Duodenal mucosa (tissue), 2 donors: ENCODE results near the gene SVOP.
"Not testable (repeated sequence)": the region's sequence is repeated elsewhere in the genome, so short reads cannot be mapped to it uniquely, and the experiment has no call there.

ENCODE experiments used
- H3K27ac ChIP-seq: one replicate; pipeline ENCODE4 v1.7.0; 2013; ENCODE audit warnings: low read depth, low read length
- H3K27me3 ChIP-seq, 2 donors: one replicate each; pipeline ENCODE4 v1.7.0; 2013; ENCODE audit warnings: low read length in 2 of 2, control low read depth in 1 of 2; ENCODE audit not compliant: insufficient read depth in 2 of 2, control insufficient read depth in 1 of 2
- H3K36me3 ChIP-seq, 2 donors: one replicate each; pipeline ENCODE4 v1.7.0; 2013; ENCODE audit warnings: low read length in 2 of 2, control low read depth in 1 of 2; ENCODE audit not compliant: insufficient read depth in 2 of 2, control insufficient read depth in 1 of 2
- H3K4me1 ChIP-seq, 2 donors: one replicate each; pipeline ENCODE4 v1.7.0; 2013; ENCODE audit warnings: low read length in 2 of 2, control low read depth in 1 of 2; ENCODE audit not compliant: insufficient read depth in 2 of 2, control insufficient read depth in 1 of 2
- H3K4me3 ChIP-seq, 2 donors: one replicate each; pipeline ENCODE4 v1.7.0; 2013; ENCODE audit warnings: low read length in 2 of 2, low read depth in 1 of 2
- H3K9ac ChIP-seq, 2 donors: one replicate each; pipeline ENCODE4 v1.7.0; 2013; ENCODE audit warnings: low read length in 2 of 2, low read depth in 1 of 2
- H3K9me3 ChIP-seq, 2 donors: one replicate each; pipeline ENCODE4 v1.7.0; 2013; ENCODE audit warnings: low read length in 2 of 2, control low read depth in 1 of 2; ENCODE audit not compliant: control insufficient read depth in 1 of 2

SVOP gene

DNA sequence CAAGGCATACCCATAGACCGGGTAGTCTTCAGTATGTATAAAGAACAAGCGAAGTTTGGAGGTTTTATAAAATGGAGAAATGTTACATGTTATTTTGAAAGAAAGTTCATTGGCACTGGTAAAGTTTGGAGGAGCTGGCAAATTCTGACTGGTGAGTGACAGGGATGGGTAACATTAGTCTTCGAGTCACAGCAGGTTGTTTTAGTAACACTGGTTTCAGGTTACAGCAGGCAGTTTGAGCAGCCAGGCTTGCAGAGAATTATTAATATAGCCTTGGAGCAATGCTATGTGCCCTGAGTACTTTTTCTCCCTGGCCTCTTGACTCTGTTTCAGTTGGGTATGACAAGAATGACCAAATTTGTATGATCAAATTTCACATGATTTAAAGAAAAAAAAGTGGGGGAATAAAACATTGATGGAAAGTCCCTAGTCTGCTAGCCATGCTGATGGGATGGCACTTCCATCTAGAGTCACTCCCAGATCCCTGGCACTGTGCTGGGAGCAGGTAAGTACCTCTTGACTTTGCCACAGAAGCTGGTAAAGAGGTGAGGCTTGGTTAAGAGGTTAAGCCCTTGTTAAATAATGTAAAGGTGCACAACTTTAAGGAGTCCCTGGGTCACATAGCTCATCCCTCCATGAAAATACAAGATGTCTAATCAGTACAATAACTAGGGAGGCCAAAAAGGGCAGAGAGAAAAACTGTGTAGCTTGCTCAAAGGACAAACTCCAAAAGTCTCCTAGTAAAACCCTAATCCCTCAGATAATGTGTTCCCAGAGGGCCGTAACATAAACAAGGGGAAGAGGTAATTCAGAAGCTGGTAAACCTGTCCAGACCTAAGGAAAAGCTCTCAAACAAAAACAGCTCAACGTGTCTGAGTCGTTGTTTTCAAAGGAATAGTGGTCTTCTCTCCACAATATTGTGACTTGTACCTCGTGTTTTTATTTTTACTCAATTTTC lies 12.7 kb upstream of the SVOP start:
- Histone ChIP-seq H3K4me3 (no peak overlapping the region), H3K4me1 (no peaks in the 10 kb centered on the region)

DNA sequence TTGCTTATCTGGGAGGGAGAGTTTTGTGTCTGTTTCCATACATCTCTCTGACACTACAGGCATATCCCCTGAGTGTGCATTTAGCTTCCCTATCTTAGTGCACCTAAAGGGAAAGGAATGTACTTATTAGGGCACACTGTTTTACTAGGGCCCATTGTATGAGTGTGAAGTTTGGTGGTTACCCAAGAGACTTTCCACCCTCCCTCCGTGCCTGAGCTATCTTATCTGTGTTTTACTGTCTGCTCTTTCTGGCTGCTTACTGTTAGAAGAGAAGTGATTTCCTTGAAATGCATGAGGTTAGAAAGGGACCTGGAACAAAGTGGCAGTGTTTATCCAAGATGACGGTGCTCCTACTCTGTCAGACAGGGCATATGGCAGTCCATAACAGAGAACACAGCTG lies 8.5 kb upstream of the SVOP start:
- no peaks in the 10 kb centered on the region for H3K36me3 ChIP-seq
- no peak overlapping the region for H3K9ac ChIP-seq
- H3K9me3 ChIP-seq = no peaks in the 10 kb centered on the region
- no peak overlapping the region for H3K27ac ChIP-seq
- H3K4me1 ChIP-seq = no peaks in the 10 kb centered on the region
- no peak overlapping the region for H3K4me3 ChIP-seq
- H3K27me3 ChIP-seq = no peaks in the 10 kb centered on the region

More for the DNA sequence above, 12.7 kb upstream of the SVOP start:
- H3K9me3 ChIP-seq = no peaks in the 10 kb centered on the region
- H3K27ac ChIP-seq = no peak overlapping the region
- no peaks in the 10 kb centered on the region for H3K36me3 ChIP-seq
- no peak overlapping the region for H3K9ac ChIP-seq
- no peaks in the 10 kb centered on the region for H3K27me3 ChIP-seq

GRCh38 chr12:109028624-109029023 lies 7.8 kb upstream of the SVOP start:
- H3K9ac ChIP-seq, H3K4me1 ChIP-seq, H3K4me3 ChIP-seq, H3K27me3 ChIP-seq, H3K9me3 ChIP-seq, H3K27ac ChIP-seq, H3K36me3 ChIP-seq: not testable (repeated sequence)

DNA sequence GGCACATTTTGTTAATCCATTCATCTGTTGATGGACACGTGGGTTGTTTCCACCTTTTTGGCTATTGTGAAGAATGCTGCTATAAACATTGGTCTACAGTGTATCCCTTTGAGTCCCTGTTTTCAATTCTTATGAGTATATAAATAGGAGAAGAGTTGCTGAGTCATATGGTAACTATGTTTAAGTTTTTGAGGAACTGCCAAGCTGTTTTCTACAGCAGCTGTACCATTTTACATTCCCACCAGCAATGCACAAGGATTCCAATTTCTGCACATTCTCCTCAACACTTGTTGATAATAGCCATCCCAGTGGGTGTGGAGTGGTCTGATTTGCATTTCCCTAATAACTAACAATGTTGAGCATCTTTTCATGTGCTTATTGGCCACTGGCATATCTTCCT lies 6.9 kb upstream of the SVOP start:
- Histone ChIP-seq H3K9me3 (no peaks in the 10 kb centered on the region), H3K4me1 (no peaks in the 10 kb centered on the region)

GRCh38 chr12:109020146-109020795 lies 597 bp downstream of the SVOP start:
- H3K4me3 ChIP-seq = no peak overlapping the region
- H3K9ac ChIP-seq = no peak overlapping the region
- H3K36me3 ChIP-seq = no peaks in the 10 kb centered on the region
- no peak overlapping the region for H3K27ac ChIP-seq
- no peaks in the 10 kb centered on the region for H3K27me3 ChIP-seq
- no peaks in the 10 kb centered on the region for H3K4me1 ChIP-seq
- H3K9me3 ChIP-seq = no peaks in the 10 kb centered on the region

More for the DNA sequence above, 6.9 kb upstream of the SVOP start:
- H3K4me3 ChIP-seq = no peak overlapping the region
- no peak overlapping the region for H3K27ac ChIP-seq
- no peak overlapping the region for H3K9ac ChIP-seq
- H3K36me3 ChIP-seq = no peaks in the 10 kb centered on the region
- H3K27me3 ChIP-seq = no peaks in the 10 kb centered on the region

- Histone ChIP-seq H3K9ac (no peak overlapping the region), H3K27ac (no peak overlapping the region), H3K27me3 (no peaks in the 10 kb centered on the region), H3K4me3 (no peak overlapping the region), H3K4me1 (no peaks in the 10 kb centered on the region), H3K9me3 (no peaks in the 10 kb centered on the region), H3K36me3 (no peaks in the 10 kb centered on the region)
These were observed 2.6 kb downstream of the SVOP start for GRCh38 chr12:109018296-109018695.

GRCh38 chr12:109016978-109017377 lies 3.9 kb downstream of the SVOP start:
- H3K27ac ChIP-seq = no peak overlapping the region
- H3K27me3 ChIP-seq = no peaks in the 10 kb centered on the region
- H3K9me3 ChIP-seq = no peaks in the 10 kb centered on the region
- no peaks in the 10 kb centered on the region for H3K4me1 ChIP-seq
- H3K36me3 ChIP-seq = no peaks in the 10 kb centered on the region
- no peak overlapping the region for H3K4me3 ChIP-seq
- no peak overlapping the region for H3K9ac ChIP-seq

DNA sequence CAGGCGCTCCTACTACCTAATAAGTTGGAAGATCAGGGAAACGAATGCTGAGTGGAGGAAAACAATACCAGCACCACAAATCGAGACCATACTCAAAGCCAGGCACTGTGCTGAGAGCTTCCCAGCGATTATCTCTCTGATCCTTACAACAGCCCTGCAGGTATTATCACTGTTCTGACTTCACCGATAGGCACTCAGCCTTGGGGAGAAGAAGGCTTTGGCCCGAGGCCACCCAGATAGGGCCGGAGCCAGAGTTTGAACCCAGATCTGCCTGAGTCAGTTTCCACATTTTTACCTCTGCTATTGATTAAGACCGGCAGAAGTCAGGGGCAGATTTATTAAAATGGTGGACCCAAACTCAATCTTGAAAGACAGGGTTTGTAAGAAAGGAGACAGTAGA lies 4.9 kb downstream of the SVOP start:
- Histone ChIP-seq H3K36me3 (no peaks in the 10 kb centered on the region), H3K4me1 (no peaks in the 10 kb centered on the region), H3K27ac (no peak overlapping the region), H3K9ac (no peak overlapping the region), H3K27me3 (no peaks in the 10 kb centered on the region), H3K9me3 (no peaks in the 10 kb centered on the region), H3K4me3 (no peak overlapping the region)

DNA sequence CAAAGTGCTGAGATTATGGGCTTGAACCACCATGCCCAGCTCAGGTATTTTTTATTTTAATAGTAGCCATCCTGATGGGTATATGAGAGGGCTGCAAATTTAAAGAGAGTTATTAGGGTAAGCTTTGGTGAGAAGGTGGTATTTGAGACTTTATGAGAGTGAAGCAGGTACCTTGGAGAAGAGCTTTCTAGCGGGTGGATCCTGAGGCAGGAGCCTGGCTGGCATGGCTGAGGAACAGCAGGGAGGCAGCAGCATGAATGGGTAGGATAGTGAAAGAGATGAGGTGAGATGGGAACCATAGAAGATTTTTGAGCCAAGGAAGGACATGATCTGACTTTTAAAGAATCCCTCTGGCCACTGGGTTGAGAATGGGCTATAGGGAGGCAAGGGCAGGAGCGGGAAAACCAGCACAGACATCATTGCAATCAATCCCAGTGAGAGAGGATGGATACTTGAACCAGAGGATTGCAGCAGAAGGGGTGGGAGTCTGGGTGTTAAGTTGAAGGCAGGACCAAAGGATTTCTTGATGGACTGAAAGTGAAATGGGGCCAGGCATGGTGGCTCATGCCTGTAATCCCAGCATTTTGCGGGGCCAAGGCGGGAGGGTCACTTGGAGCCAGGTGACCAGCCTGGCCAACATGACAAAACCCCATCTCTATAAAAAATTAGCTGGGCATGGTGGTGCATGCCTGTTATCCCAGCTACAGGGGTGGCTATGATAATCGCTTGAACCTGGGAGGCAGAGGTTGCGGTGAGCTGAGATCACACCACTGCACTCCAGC lies 5.7 kb downstream of the SVOP start:
- no peaks in the 10 kb centered on the region for H3K4me1 ChIP-seq
- no peak overlapping the region for H3K4me3 ChIP-seq
- H3K27ac ChIP-seq = no peak overlapping the region
- H3K27me3 ChIP-seq = no peaks in the 10 kb centered on the region
- no peaks in the 10 kb centered on the region for H3K36me3 ChIP-seq
- no peaks in the 10 kb centered on the region for H3K9me3 ChIP-seq
- H3K9ac ChIP-seq = no peak overlapping the region

GRCh38 chr12:109010259-109010658 lies 10.6 kb downstream of the SVOP start:
- H3K4me3 ChIP-seq = no peak overlapping the region
- H3K9me3 ChIP-seq = no peaks in the 10 kb centered on the region
- no peak overlapping the region for H3K9ac ChIP-seq
- H3K36me3 ChIP-seq = no peaks in the 10 kb centered on the region
- H3K4me1 ChIP-seq = no peaks in the 10 kb centered on the region
- no peak overlapping the region for H3K27ac ChIP-seq
- peaks cover 0 to 2% of the 10 kb centered on the region in 2 donors for H3K27me3 ChIP-seq
